HG02759 (cell line): ENCODE results near the gene MCM9.
"Not testable (repeated sequence)": the region's sequence is repeated elsewhere in the genome, so short reads cannot be mapped to it uniquely, and the experiment has no call there.

ENCODE experiments used
- ATAC-seq: cut with Tn5 transposase; IDR thresholded peaks from one replicate; pipeline ENCODE4 v1.9.1; 2021; ENCODE audit warnings: mild to moderate bottlenecking, moderate library complexity; ENCODE audit not compliant: unreplicated experiment

Gene MCM9

DNA sequence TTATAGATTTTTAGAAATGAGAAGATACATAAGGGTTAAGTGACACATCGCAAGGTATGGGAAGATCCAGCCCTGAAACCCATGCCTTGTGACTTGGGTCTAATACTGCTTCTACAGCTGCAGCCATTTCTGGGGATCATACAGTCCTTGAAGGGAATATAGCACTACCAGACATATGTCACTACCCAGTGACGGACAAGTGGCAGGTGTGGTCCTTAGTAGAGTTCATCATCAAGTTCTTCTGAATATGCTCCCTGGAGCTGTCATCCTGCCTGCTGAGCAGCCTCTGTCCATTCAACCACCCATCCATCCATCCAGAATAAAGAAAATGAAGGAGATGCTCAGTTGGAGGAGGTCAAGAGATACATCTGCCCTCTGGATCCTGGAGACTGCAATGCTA lies 159.6 kb downstream of the MCM9 start:
- ATAC-seq: no peak

GRCh38 chr6:118774581-118774980 lies 160.4 kb downstream of the MCM9 start:
- ATAC-seq: no peak

DNA sequence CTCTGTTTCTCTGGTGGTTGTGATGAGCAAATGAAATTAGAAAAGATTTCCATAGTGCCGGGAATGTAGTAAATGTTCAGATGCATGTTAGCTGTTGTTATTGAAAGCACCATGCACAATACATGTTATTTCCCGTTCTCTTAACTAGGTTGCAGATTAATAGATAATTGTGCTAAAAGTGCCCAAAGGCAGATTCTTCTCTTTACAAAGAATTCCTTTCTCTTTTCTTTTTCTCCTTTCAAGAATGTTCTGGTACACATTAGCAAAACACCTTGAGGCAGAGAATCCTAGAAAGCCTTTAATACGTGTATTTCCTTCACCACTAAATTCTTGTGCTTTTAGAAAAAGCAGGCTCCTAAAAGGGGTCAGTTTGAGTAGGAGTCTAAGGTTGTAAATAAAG lies 162.1 kb downstream of the MCM9 start:
- no peak for ATAC-seq

- ATAC-seq: no peak
Observed at GRCh38 chr6:118771253-118771652, 163.7 kb downstream of the MCM9 start.

DNA sequence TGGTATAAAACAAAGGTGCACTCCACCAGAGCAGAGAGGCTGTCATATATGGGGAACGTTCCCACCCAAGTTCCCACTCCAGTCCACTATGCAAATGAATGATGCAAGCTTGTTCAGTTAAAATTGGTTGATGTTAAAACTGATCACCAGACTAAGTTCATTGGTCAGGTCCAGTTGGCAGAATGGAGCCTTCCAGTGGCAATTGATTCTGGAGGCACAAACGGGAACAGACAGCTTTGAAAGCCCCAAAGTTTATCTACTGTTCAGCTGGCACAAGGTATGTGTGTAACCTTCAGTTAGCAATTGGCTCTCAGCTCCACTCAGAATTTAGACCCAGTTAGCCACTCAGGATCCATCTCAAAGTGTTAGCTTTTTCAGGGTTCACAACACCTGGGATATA lies 164.1 kb downstream of the MCM9 start:
- ATAC-seq: no peak

DNA sequence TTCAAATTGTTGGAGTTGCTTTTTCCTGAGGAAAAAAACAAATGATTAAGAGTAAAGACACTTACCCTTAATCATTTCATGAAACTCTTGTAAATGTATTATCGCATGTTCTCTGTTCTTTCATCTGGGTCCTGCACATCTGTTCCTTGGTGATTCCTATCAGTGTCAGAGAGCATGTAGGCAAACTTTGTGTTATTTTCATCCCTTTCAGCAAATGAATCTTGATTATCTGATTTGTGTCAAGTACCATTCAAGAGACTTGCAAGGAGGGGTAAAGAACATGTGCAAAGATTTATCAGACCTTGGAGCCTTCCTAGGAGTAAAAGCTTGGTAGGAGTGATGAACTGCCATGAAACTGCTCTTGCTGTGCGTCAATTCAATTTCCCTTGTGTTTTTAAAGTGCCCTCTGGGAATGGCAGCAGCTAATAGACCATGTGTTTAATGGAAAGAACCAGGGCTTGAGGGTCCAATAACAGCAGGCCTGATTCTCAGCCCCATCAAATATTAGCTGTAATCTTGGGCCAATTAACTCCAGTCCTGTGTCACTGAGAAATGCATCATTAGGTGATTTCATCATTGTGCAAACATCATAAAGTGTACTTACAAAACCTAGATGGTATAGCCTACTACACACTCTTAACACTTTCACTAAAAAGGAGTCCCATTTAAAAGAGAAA lies 164.7 kb downstream of the MCM9 start:
- ATAC-seq: no peak

GRCh38 chr6:118768904-118769325 lies 166.0 kb downstream of the MCM9 start:
- ATAC-seq: no peak

DNA sequence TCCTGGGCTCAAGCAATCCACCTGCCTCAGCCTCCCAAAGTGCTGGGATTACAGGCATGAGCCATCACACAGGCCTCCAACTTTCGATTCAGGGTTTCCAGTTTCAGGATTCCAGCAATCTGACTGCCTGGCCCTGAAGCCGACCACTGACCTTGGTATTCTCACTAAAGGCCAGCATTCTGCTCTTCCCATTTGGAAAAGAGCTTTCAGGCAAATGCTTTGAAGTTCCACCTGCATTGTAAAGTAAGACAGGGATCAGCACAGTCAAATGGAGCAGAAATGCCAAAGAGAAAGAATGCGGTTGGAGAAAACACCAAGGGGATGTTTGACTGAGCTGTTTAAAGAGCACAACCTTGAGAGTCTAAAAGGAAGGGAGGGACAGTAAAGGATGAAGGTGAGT lies 166.5 kb downstream of the MCM9 start:
- ATAC-seq: no peak

GRCh38 chr6:118765316-118765715 lies 169.6 kb downstream of the MCM9 start:
- not testable (repeated sequence) for ATAC-seq

DNA sequence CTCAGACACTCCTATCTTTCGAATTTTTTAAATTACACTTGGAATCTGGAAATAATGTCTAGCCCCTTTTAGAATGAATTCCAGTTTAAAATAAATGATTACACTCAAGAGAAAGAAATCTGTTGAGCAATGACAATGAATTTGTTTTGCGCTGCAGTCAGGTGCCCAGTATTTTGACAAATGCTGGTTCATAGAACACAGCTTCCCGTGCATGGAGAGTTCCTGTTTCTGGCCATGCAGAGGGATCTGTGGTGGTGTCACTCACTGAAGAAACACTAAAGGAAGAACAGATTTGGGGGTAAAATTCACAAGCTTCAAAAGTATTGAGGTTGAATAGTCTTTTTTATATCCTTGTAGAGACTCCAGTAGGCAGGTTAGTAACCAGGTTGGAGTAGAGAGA lies 170.2 kb downstream of the MCM9 start:
- ATAC-seq: no peak
